ENCODE data around the gene HSPA1A. TPM values are rescaled to one million over a fixed set of nuclear protein-coding genes. Genes with fewer than 3 reads are reported as not detected.
A peak's percentile ranks its signal among the peaks of the same experiment; 100 is the strongest.

The HSPA1A gene
- total and polyA plus RNA-seq, 9 of the 15 experiments (the other 6 are each of a cell fraction or from before 2014, with no cell fraction given) = 2.2 to 273 (median 107) TPM

GRCh38 chr6:31834367-31835250 is 19.3 kb downstream of the HSPA1A start (continued):
- TF ChIP-seq OTX1 (CRISPR knock-in tag; IDR thresholded peaks at IDR 0.05) (peak; percentile 98), ZNF644 (tag; IDR thresholded peaks at IDR 0.05; ENCODE audit: low read depth) (peak; percentile 92), ZNF592 (IDR thresholded peaks at IDR 0.05) (no peak), MEIS2 (IDR thresholded peaks at IDR 0.05; ENCODE audit: partially characterized antibody) (peak; percentile 79), ZEB2 (IDR thresholded peaks at IDR 0.05) (peak; percentile 62; the same call in 1 of the 2 replicates), FOXJ2 (tag; IDR thresholded peaks at IDR 0.05) (peak; percentile 91; the same call in 1 of the 2 replicates), PRMT5 (CRISPR knock-in tag; IDR thresholded peaks at IDR 0.05) (no peak), FOXK2 (conservative IDR thresholded peaks at IDR 0.05 in 1 of 2, IDR thresholded peaks at IDR 0.05 in 1 of 2; ENCODE audit: low read depth in 2 of 2) (peak; percentile 54 to 82; a peak in 3 of 4 replicates), E2F3 (CRISPR knock-in tag; IDR thresholded peaks at IDR 0.05) (peak; percentile 99), ZNF655 (CRISPR knock-in tag; IDR thresholded peaks at IDR 0.05) (0 out of 2 replicates have a peak, but pooled peaks have one; percentile 31), HNRNPH1 (optimal IDR thresholded peaks at IDR 0.05; ENCODE audit: low read depth, low read length) (peak; percentile 70), ZC3H11A (IDR thresholded peaks at IDR 0.05; ENCODE audit: low read depth, low read length) (peak; percentile 79)
- TF ChIP-seq, protein P1, sequence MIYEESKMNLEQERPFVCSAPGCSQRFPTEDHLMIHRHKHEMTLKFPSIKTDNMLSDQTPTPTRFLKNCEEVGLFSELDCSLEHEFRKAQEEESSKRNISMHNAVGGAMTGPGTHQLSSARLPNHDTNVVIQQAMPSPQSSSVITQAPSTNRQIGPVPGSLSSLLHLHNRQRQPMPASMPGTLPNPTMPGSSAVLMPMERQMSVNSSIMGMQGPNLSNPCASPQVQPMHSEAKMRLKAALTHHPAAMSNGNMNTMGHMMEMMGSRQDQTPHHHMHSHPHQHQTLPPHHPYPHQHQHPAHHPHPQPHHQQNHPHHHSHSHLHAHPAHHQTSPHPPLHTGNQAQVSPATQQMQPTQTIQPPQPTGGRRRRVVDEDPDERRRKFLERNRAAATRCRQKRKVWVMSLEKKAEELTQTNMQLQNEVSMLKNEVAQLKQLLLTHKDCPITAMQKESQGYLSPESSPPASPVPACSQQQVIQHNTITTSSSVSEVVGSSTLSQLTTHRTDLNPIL (CRISPR knock-in tag; IDR thresholded peaks at IDR 0.05) = peak; percentile 55; the same call in 1 of the 2 replicates
- TF ChIP-seq, protein P2, sequence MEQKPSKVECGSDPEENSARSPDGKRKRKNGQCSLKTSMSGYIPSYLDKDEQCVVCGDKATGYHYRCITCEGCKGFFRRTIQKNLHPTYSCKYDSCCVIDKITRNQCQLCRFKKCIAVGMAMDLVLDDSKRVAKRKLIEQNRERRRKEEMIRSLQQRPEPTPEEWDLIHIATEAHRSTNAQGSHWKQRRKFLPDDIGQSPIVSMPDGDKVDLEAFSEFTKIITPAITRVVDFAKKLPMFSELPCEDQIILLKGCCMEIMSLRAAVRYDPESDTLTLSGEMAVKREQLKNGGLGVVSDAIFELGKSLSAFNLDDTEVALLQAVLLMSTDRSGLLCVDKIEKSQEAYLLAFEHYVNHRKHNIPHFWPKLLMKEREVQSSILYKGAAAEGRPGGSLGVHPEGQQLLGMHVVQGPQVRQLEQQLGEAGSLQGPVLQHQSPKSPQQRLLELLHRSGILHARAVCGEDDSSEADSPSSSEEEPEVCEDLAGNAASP (IDR thresholded peaks at IDR 0.05) = no peak
